ENCODE measurements around the gene THOP1. TPM values are rescaled to one million over a fixed set of nuclear protein-coding genes. Genes with fewer than 3 reads are reported as not detected.

The THOP1 gene
- total RNA-seq, 4 donors from 2014 or later = 35.8 to 91.8 (median 42.9) TPM

GRCh38 chr19:2767688-2768087 lies 17.6 kb upstream of the THOP1 start:
- no peak for TF ChIP-seq POLR2A (IDR thresholded peaks at IDR 0.05)
- no peak for TF ChIP-seq EP300 (IDR thresholded peaks at IDR 0.05)
- TF ChIP-seq CTCF (IDR thresholded peaks at IDR 0.05) = no peak
- no peaks in the 10 kb centered on the region for H3K9me3 ChIP-seq
- DNase-seq (ENCODE audit: low spot score in 2 of 2) = no peak
- peaks cover 4 to 75% (median 10%) of the 10 kb centered on the region in 3 donors for H3K36me3 ChIP-seq
- no peak overlapping the region for H3K27ac ChIP-seq
- H3K4me3 ChIP-seq = no peak overlapping the region
- 91 to 98% methylated on average over 18 to 19 of the region's 19 CpGs for WGBS, 2 donors
- H3K4me1 ChIP-seq = peaks cover 0 to 37% (median 0%) of the 10 kb centered on the region in 4 donors
- no peaks in the 10 kb centered on the region for H3K27me3 ChIP-seq

GRCh38 chr19:2768365-2769132 lies 16.8 kb upstream of the THOP1 start:
- H3K36me3 ChIP-seq = peaks cover 4 to 66% (median 10%) of the 10 kb centered on the region in 3 donors
- DNase-seq (ENCODE audit: low spot score in 2 of 2) = no peak
- H3K27me3 ChIP-seq = no peaks in the 10 kb centered on the region
- no peaks in the 10 kb centered on the region for H3K9me3 ChIP-seq
- TF ChIP-seq POLR2A (IDR thresholded peaks at IDR 0.05) = no peak
- no peak for TF ChIP-seq CTCF (IDR thresholded peaks at IDR 0.05)
- no peak for TF ChIP-seq EP300 (IDR thresholded peaks at IDR 0.05)
- peaks cover 0 to 37% (median 0%) of the 10 kb centered on the region in 4 donors for H3K4me1 ChIP-seq
- WGBS, 2 donors = 90% methylated on average over 28 to 29 of the region's 29 CpGs
- no peak overlapping the region for H3K27ac ChIP-seq
- H3K4me3 ChIP-seq = no peak overlapping the region

GRCh38 chr19:2769218-2769617 lies 16.1 kb upstream of the THOP1 start:
- no peaks in the 10 kb centered on the region for H3K27me3 ChIP-seq
- 81 to 93% methylated on average over 7 to 8 of the region's 8 CpGs for WGBS, 2 donors
- H3K4me1 ChIP-seq = peaks cover 0 to 41% (median 1%) of the 10 kb centered on the region in 4 donors
- DNase-seq (ENCODE audit: low spot score in 2 of 2) = no peak
- no peaks in the 10 kb centered on the region for H3K9me3 ChIP-seq
- no peak overlapping the region for H3K27ac ChIP-seq
- no peak overlapping the region for H3K4me3 ChIP-seq
- no peak for TF ChIP-seq CTCF (IDR thresholded peaks at IDR 0.05)
- no peak for TF ChIP-seq POLR2A (IDR thresholded peaks at IDR 0.05)
- TF ChIP-seq EP300 (IDR thresholded peaks at IDR 0.05) = no peak
- H3K36me3 ChIP-seq = peaks cover 4 to 60% (median 10%) of the 10 kb centered on the region in 3 donors

- peaks cover 4 to 48% (median 5%) of the 10 kb centered on the region in 3 donors for H3K36me3 ChIP-seq
- TF ChIP-seq CTCF (IDR thresholded peaks at IDR 0.05) (no peak), EP300 (IDR thresholded peaks at IDR 0.05) (no peak), POLR2A (IDR thresholded peaks at IDR 0.05) (no peak)
- no peaks in the 10 kb centered on the region for H3K27me3 ChIP-seq
- no peak overlapping the region for H3K4me3 ChIP-seq
- no peaks in the 10 kb centered on the region for H3K9me3 ChIP-seq
- no peak for DNase-seq (ENCODE audit: low spot score in 2 of 2)
- peak overlapping the region in 2 of 4 donors; percentile 28 to 55 for H3K27ac ChIP-seq
- 79 to 82% methylated on average over 31 to 35 of the region's 40 CpGs for WGBS, 2 donors
- peaks cover 0 to 52% (median 11%) of the 10 kb centered on the region in 4 donors for H3K4me1 ChIP-seq
Measured at GRCh38 chr19:2770055-2771013, 15.0 kb upstream of the THOP1 start.
